IPS-18a (cell line): ENCODE data around the gene ZNF629.

Experiments used
- H3K27ac ChIP-seq: one replicate; pipeline ENCODE4 v1.5.1; 2013; ENCODE audit warnings: low read length
- H3K27me3 ChIP-seq: one replicate; pipeline ENCODE4 v1.6.1; 2013; ENCODE audit warnings: mild to moderate bottlenecking, low read length; ENCODE audit not compliant: control insufficient read depth, insufficient read depth
- H3K36me3 ChIP-seq: one replicate; pipeline ENCODE4 v1.6.1; 2013; ENCODE audit warnings: low read depth, low read length; ENCODE audit not compliant: control insufficient read depth
- H3K4me1 ChIP-seq: one replicate; pipeline ENCODE4 v1.6.1; 2013; ENCODE audit warnings: low read depth, low read length; ENCODE audit not compliant: control insufficient read depth
- H3K4me3 ChIP-seq: one replicate; pipeline ENCODE4 v1.5.1; 2013; ENCODE audit warnings: low read length
- H3K9ac ChIP-seq: one replicate; pipeline ENCODE4 v1.6.1; 2013; ENCODE audit warnings: mild to moderate bottlenecking, low read length, moderate library complexity
- H3K9me3 ChIP-seq: one replicate; pipeline ENCODE4 v1.6.1; 2013; ENCODE audit warnings: low read depth, low read length; ENCODE audit not compliant: control insufficient read depth

The ZNF629 gene

GRCh38 chr16:30784215-30784614, 2.8 kb downstream of the ZNF629 start:
- Histone ChIP-seq H3K4me1 (peaks cover 5% of the 10 kb centered on the region), H3K27me3 (no peaks in the 10 kb centered on the region), H3K9me3 (no peaks in the 10 kb centered on the region), H3K27ac (no peak overlapping the region), H3K36me3 (peaks cover 26% of the 10 kb centered on the region), H3K4me3 (no peak overlapping the region), H3K9ac (no peak overlapping the region)

DNA sequence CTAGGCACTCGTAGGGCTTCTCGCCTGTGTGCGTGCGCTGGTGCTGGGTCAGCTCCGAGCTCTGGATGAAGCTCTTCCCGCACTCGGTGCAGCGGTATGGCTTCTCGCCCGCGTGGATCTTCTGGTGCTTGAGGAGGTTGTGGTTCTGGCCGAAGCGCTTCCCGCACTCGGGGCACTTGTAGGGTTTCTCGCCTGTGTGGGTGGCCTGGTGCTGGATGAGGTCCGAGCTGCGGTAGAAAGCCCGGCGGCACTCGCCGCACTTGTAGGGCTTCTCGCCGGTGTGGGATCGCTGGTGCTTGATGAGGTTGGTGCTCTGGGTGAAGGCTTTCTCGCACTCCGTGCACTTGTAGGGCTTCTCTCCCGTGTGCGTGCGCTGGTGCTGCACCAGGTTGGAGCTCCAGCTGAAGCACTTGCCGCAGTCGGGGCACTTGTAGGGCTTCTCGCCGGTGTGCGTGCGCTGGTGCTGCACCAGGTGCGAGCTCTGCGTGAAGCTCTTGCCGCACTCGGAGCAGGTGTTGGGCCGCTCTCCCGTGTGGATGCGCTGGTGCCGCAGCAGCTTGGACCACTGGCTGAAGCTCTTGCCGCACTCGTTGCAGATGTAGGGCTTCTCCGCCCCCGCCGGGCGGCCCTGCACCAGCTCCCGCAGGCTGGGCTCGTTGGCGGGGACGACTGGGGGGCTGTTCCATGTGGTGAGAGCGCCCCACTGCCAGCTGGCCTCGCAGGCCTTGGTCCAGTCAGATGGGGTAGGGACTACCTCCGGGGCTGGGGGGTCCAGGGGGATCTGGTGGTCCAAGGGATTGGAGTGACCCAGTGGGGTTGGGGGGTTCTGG, 3.5 kb downstream of the ZNF629 start:
- Histone ChIP-seq H3K9ac (no peak overlapping the region), H3K27me3 (no peaks in the 10 kb centered on the region), H3K36me3 (peaks cover 26% of the 10 kb centered on the region), H3K9me3 (no peaks in the 10 kb centered on the region), H3K4me3 (no peak overlapping the region), H3K4me1 (peaks cover 5% of the 10 kb centered on the region), H3K27ac (no peak overlapping the region)

- H3K27me3 ChIP-seq = no peaks in the 10 kb centered on the region
- H3K4me1 ChIP-seq = peaks cover 3% of the 10 kb centered on the region
- no peak overlapping the region for H3K27ac ChIP-seq
- no peak overlapping the region for H3K4me3 ChIP-seq
- H3K9me3 ChIP-seq = no peaks in the 10 kb centered on the region
- H3K36me3 ChIP-seq = peaks cover 26% of the 10 kb centered on the region
- no peak overlapping the region for H3K9ac ChIP-seq
These were observed 4.3 kb downstream of the ZNF629 start for GRCh38 chr16:30782486-30783279.

DNA sequence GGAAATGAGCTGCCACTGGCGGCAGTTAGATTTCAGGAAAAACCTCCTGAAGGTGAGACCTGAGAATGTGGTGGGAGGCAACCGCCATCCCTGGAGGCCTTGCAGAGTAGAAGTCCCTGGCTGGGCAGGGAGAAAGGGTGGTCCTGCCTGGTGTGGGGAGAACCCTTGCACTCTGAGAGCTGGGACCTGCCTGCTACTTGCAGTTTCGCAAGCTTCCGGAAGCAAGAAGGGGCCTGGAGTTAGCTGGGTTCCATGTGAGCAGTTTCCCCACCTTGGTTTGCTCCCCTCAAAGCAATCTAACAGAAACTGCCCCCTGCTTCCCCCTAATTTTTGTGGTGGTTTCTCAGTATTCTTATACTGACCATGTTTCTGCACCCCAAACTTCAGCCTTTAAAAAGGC, 6.5 kb downstream of the ZNF629 start:
- Histone ChIP-seq H3K9me3 (no peaks in the 10 kb centered on the region), H3K4me1 (no peaks in the 10 kb centered on the region), H3K9ac (no peak overlapping the region), H3K27ac (no peak overlapping the region), H3K27me3 (peaks cover 3% of the 10 kb centered on the region), H3K4me3 (no peak overlapping the region), H3K36me3 (peaks cover 26% of the 10 kb centered on the region)

- peaks cover 26% of the 10 kb centered on the region for H3K36me3 ChIP-seq
- H3K9me3 ChIP-seq = no peaks in the 10 kb centered on the region
These were observed 7.0 kb downstream of the ZNF629 start for GRCh38 chr16:30780021-30780420.

DNA sequence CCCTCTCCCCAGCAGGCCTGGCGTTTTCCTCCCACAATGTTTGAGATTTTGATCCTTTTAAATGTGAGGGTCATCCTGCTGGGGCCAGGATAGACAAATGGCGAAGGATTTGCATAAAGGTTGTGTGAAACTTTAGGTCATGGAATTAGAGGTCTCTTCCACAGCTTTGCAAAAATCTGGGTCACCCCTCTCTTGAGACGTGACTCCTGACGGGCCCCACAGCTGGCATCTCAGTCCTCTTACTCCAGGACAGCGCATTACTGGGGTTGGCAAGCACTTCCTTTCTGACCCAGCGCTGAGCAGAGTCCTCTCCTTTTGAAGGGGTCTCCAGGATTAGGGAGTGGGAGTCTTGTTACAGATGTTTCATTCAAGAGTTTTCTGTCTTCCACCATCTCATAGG, 7.4 kb downstream of the ZNF629 start:
- no peak overlapping the region for H3K27ac ChIP-seq
- H3K27me3 ChIP-seq = peaks cover 3% of the 10 kb centered on the region
- H3K4me3 ChIP-seq = no peak overlapping the region
- no peaks in the 10 kb centered on the region for H3K9me3 ChIP-seq
- peaks cover 27% of the 10 kb centered on the region for H3K36me3 ChIP-seq
- no peak overlapping the region for H3K9ac ChIP-seq
- H3K4me1 ChIP-seq = no peaks in the 10 kb centered on the region

More at GRCh38 chr16:30780021-30780420, 7.0 kb downstream of the ZNF629 start:
- Histone ChIP-seq H3K27me3 (peaks cover 3% of the 10 kb centered on the region), H3K27ac (no peak overlapping the region), H3K4me3 (no peak overlapping the region), H3K4me1 (no peaks in the 10 kb centered on the region), H3K9ac (no peak overlapping the region)

DNA sequence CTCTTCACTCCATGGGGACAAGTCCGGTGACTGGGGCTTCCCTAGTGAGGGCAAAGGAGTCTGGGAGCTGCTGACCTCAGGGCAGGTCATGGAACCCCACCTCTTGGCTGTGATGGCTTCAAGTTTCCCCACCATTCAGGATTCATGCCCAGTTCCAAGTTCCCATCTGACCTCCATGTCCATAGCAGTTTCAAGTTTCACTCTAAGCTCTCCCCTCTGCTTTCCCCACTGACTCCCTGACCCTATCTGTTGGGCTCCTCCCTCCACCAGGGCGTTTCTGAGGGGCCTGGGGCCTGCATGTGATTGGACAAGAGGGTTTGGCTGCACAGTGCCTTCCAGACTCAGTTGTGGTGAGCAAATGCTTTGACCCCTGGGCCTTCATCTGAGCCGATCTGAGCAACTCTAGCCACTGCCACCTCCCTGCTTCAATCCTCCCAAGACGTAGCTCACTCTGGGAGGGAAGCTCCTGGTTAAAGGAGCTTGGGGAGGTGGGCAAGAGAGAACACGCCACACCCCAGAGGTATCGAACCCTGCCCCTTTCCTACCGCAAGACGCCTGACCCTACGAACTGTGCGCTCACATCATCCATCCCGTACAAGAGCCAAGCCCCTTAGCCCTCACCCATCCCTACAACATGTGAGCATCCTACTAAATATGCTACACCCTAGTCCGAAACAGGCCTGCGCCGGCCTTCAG, 8.3 kb downstream of the ZNF629 start:
- Histone ChIP-seq H3K27ac (no peak overlapping the region), H3K4me1 (no peaks in the 10 kb centered on the region), H3K27me3 (peaks cover 3% of the 10 kb centered on the region), H3K9me3 (no peaks in the 10 kb centered on the region), H3K4me3 (no peak overlapping the region), H3K9ac (no peak overlapping the region), H3K36me3 (peaks cover 31% of the 10 kb centered on the region)

GRCh38 chr16:30777591-30778297, 9.3 kb downstream of the ZNF629 start:
- Histone ChIP-seq H3K27me3 (peaks cover 3% of the 10 kb centered on the region), H3K4me1 (no peaks in the 10 kb centered on the region), H3K9ac (no peak overlapping the region), H3K27ac (no peak overlapping the region), H3K4me3 (no peak overlapping the region), H3K9me3 (no peaks in the 10 kb centered on the region), H3K36me3 (peaks cover 27% of the 10 kb centered on the region)

DNA sequence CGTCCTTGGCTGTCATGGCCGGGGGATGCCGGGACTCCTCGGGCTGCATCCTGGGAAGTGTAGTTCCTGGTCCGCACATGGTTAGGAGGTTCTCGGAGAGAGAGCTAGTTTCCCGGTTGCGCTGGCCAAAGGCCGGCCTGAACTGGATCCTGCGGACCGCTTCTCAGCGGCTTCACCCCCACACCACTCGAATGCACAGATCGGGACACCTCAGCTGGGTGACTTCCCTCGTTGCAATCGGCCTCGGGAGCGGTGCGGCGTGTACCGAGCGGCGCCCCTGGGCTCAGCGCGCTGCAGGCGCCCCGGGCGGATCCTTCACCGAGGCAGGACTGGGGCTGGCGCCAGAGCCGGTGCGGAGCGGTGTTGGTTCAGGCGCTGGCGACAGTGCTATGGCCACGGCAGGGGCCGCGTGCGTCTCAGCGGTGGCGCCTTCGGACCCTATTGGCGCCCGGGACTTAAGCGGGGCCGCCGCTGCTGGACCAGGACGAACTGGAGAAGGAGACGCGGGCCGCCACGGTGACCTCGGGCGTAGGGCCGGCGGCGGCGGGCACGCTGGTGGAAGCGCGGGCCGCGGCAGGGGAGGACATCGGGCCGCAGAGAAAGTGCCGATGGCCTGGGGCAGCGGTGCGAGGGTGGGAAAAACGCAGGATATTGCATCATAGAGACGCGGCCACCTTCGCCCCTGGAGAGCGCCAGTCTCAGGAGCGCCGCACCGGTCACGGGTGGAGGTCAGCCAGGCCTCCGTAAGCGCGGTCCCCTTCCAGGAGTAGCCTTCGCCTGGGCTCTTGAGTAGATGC, 11.4 kb downstream of the ZNF629 start:
- Histone ChIP-seq H3K9ac (peak overlapping the region; percentile 95), H3K36me3 (peaks cover 36% of the 10 kb centered on the region), H3K27me3 (peaks cover 3% of the 10 kb centered on the region), H3K4me3 (peak overlapping the region; percentile 76), H3K9me3 (no peaks in the 10 kb centered on the region), H3K4me1 (no peaks in the 10 kb centered on the region), H3K27ac (peak overlapping the region; percentile 58)

GRCh38 chr16:30775131-30775391, 11.9 kb downstream of the ZNF629 start:
- no peaks in the 10 kb centered on the region for H3K4me1 ChIP-seq
- H3K27ac ChIP-seq = no peak overlapping the region
- H3K9ac ChIP-seq = peak overlapping the region; percentile 95
- peak overlapping the region; percentile 76 for H3K4me3 ChIP-seq
- H3K9me3 ChIP-seq = no peaks in the 10 kb centered on the region
- peaks cover 3% of the 10 kb centered on the region for H3K27me3 ChIP-seq
- peaks cover 40% of the 10 kb centered on the region for H3K36me3 ChIP-seq
